NCI-H128 (cell line): ENCODE measurements around the gene GLTP.
"Not testable (repeated sequence)": the region's sequence is repeated elsewhere in the genome, so short reads cannot be mapped to it uniquely, and the experiment has no call there.

Experiments used
- DNase-seq: peaks from one replicate; lab custom pipeline; 2025; ENCODE audit not compliant: unreplicated experiment; lab: John Stamatoyannopoulos, UW

The GLTP gene

DNA sequence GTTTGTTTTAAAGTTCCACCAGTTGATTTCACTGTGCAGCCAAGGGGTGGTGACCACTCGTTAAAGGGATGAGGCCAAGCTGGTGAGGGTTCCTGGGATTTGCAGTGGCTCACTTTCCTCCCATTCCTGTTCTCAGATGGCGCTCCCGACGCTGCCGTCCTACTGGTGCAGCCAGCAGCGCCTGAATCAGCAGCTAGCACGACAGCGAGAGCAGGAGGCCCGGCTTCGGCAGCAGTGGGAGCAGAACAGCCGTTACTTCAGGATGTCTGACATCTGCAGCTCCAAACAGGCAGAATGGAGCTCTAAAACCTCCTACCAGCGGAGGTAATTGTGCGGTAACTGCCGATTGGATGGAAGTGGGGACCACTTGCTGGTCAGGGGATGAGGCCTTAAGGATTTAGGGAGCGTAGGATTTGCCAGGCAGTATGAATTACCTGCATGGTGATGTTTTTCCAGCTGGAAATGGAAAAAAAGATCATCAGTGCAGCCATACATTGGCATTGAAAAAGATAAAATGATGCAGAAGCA lies 22.6 kb upstream of the GLTP start:
- DNase-seq = no peak

GRCh38 chr12:109900752-109901580 lies 20.6 kb upstream of the GLTP start:
- DNase-seq = no peak

DNA sequence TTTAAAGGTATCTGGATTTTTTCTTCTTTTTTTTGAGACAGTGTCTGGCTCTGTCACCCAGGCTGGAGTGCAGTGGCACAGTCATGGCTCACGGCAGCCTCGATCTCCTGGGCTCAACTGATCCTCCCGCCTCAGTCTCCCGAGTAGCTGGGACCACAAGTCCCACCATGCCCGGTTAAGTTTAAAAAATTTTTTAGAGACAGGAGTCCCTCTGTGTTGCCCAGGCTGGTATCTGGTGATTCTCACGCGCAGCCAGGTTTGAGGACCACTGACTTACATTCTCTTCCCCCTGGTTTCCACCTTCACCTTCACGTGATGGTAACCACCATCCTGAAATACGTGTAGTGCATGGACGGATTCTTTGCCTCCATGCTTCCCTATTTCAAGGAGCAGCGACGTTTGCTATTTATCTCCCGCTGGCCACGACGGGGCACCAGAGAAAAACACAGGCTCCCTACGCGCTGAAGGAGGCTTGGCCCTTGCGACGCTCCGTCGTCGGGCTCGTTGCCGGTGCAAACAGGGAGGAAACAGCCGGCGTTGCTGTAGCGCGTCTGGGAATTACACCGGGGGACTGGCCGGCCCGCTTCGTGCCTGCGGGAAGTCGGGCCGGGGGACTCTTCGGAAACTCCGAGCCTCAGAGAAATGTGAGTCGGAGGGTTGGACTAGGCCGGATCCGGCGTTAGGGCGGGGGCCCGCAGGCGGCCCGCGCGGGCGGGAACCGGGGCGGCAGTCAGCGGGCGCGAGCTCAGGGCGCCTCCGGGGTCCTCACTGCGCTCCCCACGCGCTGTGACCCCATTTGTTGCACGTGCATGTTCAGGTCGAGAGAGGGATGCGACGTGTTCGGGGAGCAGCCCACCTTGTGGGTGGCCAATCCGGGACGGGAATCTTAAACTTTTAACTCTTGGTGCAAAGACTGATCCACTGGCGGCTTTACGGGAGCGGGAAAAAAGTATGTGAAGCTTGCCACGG lies 19.7 kb upstream of the GLTP start, which contains the start of gene TCHP:
TCHP (plus strand) TSS at position 492 of the 969 bp plus-strand sequence. CDS start 2,753 bp downstream, outside the sequence.
- DNase-seq = peak; percentile 65

DNA sequence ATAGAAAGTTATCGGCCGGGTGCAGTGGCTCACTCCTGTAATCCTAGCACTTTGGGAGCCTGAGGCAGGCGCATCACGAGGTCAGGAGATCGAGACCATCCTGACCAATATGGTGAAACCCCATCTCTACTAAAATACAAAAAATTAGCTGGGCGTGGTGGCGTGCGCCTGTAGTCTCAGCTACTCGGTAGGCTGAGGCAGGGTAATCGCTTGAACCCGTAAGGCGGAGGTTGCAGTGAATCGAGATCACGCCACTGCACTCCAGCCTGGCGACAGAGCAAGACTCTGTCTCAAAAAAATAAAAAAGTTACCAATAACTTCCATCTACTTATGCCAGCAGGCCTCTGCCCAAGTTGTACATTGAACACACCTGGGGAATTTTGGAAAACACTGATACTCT lies 19.0 kb upstream of the GLTP start:
- DNase-seq = not testable (repeated sequence)

GRCh38 chr12:109897029-109897428 lies 16.7 kb upstream of the GLTP start:
- DNase-seq = no peak

- DNase-seq = no peak
Measured at GRCh38 chr12:109896188-109896587, 15.8 kb upstream of the GLTP start.

- DNase-seq = no peak
Measured at GRCh38 chr12:109894939-109895338, 14.6 kb upstream of the GLTP start.

GRCh38 chr12:109893261-109893995 lies 13.1 kb upstream of the GLTP start:
- DNase-seq = no peak

DNA sequence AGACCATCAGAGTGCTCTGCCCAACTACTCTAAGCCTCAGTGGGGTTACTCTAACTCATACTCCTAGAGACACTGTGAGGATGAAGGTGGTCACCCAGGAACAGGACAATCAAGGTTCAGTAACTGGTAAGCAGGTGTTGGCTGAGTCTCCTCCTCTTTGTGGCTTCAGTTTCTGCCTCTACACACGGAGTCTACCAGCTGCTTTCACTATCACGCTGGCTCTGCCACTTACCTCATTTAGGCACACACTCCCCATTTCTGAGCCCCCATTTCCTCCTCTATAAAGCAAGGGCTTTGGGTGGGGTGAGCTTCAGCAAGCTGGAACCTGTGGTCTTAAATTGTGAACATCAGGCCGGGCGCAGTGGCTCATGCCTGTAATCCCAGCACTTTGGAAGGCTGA lies 12.4 kb upstream of the GLTP start:
- no peak for DNase-seq

DNA sequence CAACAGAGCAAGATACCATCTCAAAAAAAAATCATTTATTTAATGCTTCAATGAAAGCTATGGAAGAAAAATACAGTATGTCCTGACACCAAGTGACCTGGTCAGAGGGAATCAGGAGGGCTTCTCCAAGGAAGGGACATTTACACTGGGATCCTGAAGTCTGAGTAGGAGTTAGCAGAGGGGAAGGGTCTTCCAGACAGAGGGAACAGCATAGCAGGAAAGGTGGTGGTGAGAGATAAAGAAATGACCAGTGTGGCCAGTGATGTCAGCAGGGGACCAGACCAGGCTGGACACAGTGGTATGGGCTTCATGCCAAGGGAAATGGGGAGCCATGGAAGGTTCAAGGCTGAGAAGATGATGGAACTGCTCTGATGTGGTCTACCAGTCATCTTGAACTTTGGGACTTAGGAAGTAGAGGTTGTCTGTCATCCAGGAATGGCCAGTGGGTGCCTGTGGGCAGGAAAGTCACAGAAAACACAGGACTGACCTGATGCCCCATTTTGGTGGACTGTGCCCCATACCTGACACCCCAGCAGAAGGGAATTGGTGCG lies 11.9 kb upstream of the GLTP start:
- DNase-seq = no peak

- DNase-seq = not testable (repeated sequence)
Measured at GRCh38 chr12:109891731-109892130, 11.4 kb upstream of the GLTP start.

DNA sequence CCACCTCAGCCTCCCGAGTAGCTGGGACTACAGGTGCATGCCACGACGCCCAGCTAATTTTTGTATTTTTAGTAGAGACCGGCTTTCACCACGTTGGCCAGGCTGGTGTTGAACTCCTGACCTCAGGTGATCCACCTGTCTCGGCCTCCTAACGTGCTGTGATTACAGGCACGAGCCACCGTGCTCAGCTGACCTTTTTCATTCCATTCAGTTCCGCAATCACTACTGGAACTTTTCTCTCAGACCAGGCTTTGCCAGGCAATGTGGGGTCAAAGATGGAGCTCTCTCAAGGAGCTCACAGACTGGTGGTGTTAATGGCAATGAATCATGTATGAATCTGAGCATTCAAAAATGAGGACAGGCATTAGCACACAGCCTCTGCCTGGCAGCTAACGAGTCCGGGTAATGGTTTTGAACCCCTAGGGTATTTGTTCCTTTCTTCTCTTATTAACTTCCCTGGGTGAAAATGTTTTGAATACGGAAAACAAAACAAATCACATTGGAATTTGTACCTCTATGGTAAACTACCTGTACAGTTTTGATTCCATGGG lies 10.4 kb upstream of the GLTP start:
- DNase-seq = no peak

- DNase-seq = no peak
Measured at GRCh38 chr12:109888179-109889020, 8.1 kb upstream of the GLTP start.

DNA sequence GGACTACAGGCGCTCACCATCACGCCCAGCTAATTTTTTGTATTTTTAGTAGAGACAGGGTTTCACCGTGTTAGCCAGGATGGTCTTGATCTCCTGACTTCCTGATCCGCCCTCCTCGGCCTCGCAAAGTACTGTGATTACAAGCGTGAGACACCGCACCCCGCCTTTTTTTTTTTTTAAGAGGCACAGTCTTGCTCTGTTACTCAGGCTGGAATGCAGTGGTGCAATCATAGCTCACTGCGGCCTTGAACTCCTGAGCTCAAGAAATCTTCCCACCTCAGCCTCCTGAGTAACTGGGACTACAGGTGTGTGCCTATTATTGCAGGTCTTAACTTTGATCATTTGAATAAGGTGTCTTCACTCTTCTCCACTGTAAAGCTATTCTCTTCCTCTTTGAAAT lies 5.3 kb upstream of the GLTP start:
- DNase-seq = no peak

DNA sequence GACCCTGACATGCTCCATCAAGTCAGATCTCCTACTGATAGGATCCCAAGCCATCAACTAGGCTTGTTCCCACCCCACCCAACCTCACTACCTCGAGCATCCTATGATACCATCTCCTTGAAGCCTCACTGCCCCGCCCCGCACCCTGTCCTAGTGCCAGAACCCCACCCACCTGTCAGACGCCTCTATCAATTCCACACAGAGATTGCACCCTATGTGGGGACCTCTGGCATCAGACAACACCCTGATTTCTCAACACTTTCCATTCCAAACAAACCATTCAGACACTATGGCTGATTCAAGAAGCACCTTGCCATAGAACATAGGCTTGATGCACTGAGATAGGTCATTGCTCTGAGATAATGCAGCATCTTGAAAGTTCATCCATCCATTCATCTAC lies 3.1 kb upstream of the GLTP start:
- no peak for DNase-seq

- DNase-seq = no peak
Measured at GRCh38 chr12:109881752-109882151, 1.4 kb upstream of the GLTP start.

DNA sequence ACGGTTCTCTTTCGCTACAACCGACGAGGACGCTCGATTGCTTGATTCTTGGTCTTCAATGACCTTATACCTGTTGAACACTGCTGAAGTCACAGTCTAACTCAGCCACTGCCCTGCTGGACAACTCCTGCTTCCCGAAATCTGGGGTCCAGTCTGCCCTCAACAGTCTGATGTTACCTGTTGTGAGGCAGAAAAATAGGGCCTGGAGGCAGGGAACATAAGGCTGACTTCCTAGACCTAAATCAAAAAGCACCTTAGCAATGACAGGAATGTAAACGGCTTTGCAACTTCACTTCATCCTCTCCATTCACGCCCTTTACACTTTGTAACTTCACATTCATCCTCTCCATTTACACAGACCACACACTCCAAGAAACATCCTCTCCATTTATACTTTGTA lies 597 bp upstream of the GLTP start:
- no peak for DNase-seq

DNA sequence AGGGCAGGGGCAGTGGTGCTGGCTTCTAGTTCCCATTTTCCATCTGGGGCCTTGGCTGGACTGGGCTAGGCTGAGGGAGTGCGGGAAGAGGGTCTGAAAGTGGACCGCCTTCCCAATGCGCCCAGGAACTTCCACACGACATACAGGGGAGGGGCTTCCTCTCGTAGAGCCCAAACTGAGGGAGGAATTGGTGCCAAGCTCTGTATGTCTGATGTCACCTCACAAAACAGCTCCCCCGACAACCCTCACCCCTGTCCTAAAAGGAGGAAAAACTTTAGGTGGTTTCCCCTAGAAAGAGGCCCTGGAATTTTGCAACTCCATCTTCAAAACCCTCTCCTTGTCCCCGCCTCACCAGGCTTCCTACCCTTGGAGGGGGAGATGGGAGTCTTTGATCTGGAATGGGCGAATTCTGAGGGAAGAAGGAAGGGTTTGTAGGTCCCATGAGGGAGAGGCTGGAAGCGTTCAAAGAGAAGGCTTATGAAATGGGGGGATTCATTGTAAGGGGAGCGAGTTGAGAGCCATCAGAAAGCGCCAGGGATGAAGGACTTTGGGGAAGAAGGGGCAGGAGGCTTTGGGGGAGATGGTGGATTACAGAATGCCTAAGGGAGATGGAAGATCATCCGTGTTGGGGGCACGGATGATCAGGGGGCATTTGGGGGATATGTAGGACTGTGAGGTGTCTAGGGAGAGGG lies 844 bp downstream of the GLTP start:
- DNase-seq = no peak

GRCh38 chr12:109878749-109879148 lies 1.6 kb downstream of the GLTP start:
- no peak for DNase-seq
